GM12878 (cell line): ENCODE results near the gene HSD17B1. TPM values are rescaled to one million over a fixed set of nuclear protein-coding genes. Genes with fewer than 3 reads are reported as not detected.

Experiments
- ATAC-seq: fragments of 200-7000 bp; cut with Tn5 transposase; 3 replicates; pipeline ENCODE4 v1.9.1; 2020; ENCODE audit warnings: mild to moderate bottlenecking, moderate library complexity
- BruUV-seq: library from RNA; stranded (reverse); fragments of 400-500 nt; replicated peaks from 2 replicates; lab custom pipeline; 2021; lab: Mats Ljungman, UMichigan
- CTCF ChIA-PET: fragments of 300-600 bp; sonication (Branson Sonifier 250); formaldehyde crosslinking; extraction: SDS; loops from one replicate; lab custom pipeline; 2021; ENCODE audit warnings: inconsistent platforms; lab: Yijun Ruan, JAX
- POLR2A ChIA-PET: fragments of 350-600 bp; formaldehyde crosslinking; extraction: SDS; loops from one replicate; lab custom pipeline; 2021; ENCODE audit warnings: inconsistent platforms; lab: Charles Lee
- RAD21 ChIA-PET: fragments of 300-600 bp; sonication (Branson Sonifier 250); formaldehyde crosslinking; loops from one replicate; lab custom pipeline; 2023; ENCODE audit warnings: antibody characterized with exemption; ENCODE audit not compliant: unreplicated experiment; lab: Charles Lee
- SMC1A ChIA-PET: fragments of 300-600 bp; sonication (Branson Sonifier 250); formaldehyde crosslinking; loops from one replicate; lab custom pipeline; 2023; ENCODE audit not compliant: unreplicated experiment, uncharacterized antibody; lab: Charles Lee
- DNase-seq: peaks from one replicate; pipeline ENCODE4 v3.0.0-alpha.2; 2011; ENCODE audit warnings: low read depth, low spot score
- FAIRE-seq: peaks from 3 replicates; lab custom pipeline; 2011; peaks lifted over from hg19 to GRCh38; lab: Jason Lieb, UNC
- H2AFZ ChIP-seq: 2 replicates; pipeline ENCODE4 v1.6.0; 2011; ENCODE audit warnings: low read depth, low read length, control low read depth; ENCODE audit not compliant: control insufficient read depth
- H3K27ac ChIP-seq: 2 replicates; pipeline ENCODE4 v1.5.1; 2011; ENCODE audit warnings: control low read depth; ENCODE audit not compliant: control insufficient read depth, insufficient read depth
- H3K27me3 ChIP-seq, 2 experiments: replicated peaks in 1 of 2; 2 replicates each; pipeline versions ENCODE4 v1.6.0 to v1.6.1; 2011; ENCODE audit warnings: low read length in 1 of 2; ENCODE audit not compliant: control insufficient read depth in 2 of 2, insufficient read depth in 2 of 2
- H3K36me3 ChIP-seq, 2 experiments: 2 replicates each; pipeline ENCODE4 v1.5.1; 2011; ENCODE audit warnings: low read length in 1 of 2; ENCODE audit not compliant: control insufficient read depth in 2 of 2, insufficient read depth in 2 of 2
- H3K4me1 ChIP-seq: 2 replicates; pipeline ENCODE4 v1.6.1; 2011; ENCODE audit warnings: mild to moderate bottlenecking, low read length, moderate library complexity, mixed read lengths; ENCODE audit not compliant: control insufficient read depth, insufficient read depth
- H3K4me2 ChIP-seq: 2 replicates; pipeline ENCODE4 v1.6.0; 2011; ENCODE audit warnings: control low read depth; ENCODE audit not compliant: control insufficient read depth, insufficient read depth
- H3K4me3 ChIP-seq: fragments of 200-600 bp; sonication (generic); 2 replicates; pipeline ENCODE4 v1.5.1; 2016
- H3K79me2 ChIP-seq: 2 replicates; pipeline ENCODE4 v1.6.0; 2011; ENCODE audit warnings: low read length; ENCODE audit not compliant: control insufficient read depth, insufficient read depth
- H3K9ac ChIP-seq: 2 replicates; pipeline ENCODE4 v1.8.0; 2011; ENCODE audit warnings: low read length, control low read depth, mixed read lengths; ENCODE audit not compliant: control insufficient read depth, insufficient read depth
- H3K9me3 ChIP-seq: replicated peaks from 3 replicates; pipeline ENCODE4 v1.5.1; 2011; ENCODE audit warnings: mild to moderate bottlenecking, low read length; ENCODE audit not compliant: control insufficient read depth, insufficient read depth
- H4K20me1 ChIP-seq: 2 replicates; pipeline ENCODE4 v1.6.0; 2011; ENCODE audit not compliant: control insufficient read depth, insufficient read depth
- CEBPB ChIP-seq, 2 experiments: fragments of 150-350 bp in 1 of 2; IDR thresholded peaks; 2 replicates each; pipeline ENCODE4 v1.6.1; 2012 to 2014; ENCODE audit warnings: low read depth in 2 of 2, low read length in 2 of 2, borderline replicate concordance in 1 of 2, inconsistent platforms in 1 of 2
- IKZF1 ChIP-seq: fragments of 450-650 bp; conservative IDR thresholded peaks from 2 replicates; pipeline ENCODE4 v1.6.1; 2017; ENCODE audit warnings: antibody characterized with exemption, mild to moderate bottlenecking
- POLR2AphosphoS2 ChIP-seq: IDR thresholded peaks from 2 replicates; pipeline ENCODE4 v1.6.1; 2011; ENCODE audit warnings: low read depth, mild to moderate bottlenecking, low read length, improper control_type of control experiment, moderate library complexity
- SIX5 ChIP-seq: IDR thresholded peaks from 2 replicates; pipeline ENCODE4 v1.6.1; 2011; ENCODE audit warnings: mild to moderate bottlenecking, low read depth, low read length, moderate library complexity; ENCODE audit not compliant: severe bottlenecking
- SMC3 ChIP-seq: IDR thresholded peaks from 2 replicates; pipeline ENCODE4 v1.6.1; 2011; ENCODE audit warnings: low read length, improper control_type of control experiment, borderline replicate concordance
- SUZ12 ChIP-seq: fragments of 200-600 bp; sonication (generic); IDR thresholded peaks from one replicate; pipeline ENCODE4 v1.6.1; 2018; ENCODE audit warnings: antibody characterized with exemption, mild to moderate bottlenecking; ENCODE audit not compliant: unreplicated experiment
- TAF1 ChIP-seq: IDR thresholded peaks from 2 replicates; pipeline ENCODE4 v1.6.1; 2011; ENCODE audit warnings: mild to moderate bottlenecking, low read depth, low read length, borderline replicate concordance
- ZNF24 ChIP-seq: fragments of 450-650 bp; IDR thresholded peaks from 2 replicates; pipeline ENCODE4 v1.6.1; 2017; ENCODE audit warnings: antibody characterized with exemption, mild to moderate bottlenecking
- ZNF274 ChIP-seq: IDR thresholded peaks from one replicate; pipeline ENCODE4 v1.8.0; 2011; ENCODE audit not compliant: insufficient read length, insufficient read depth
- WGBS: methylation state at CpG from one replicate; pipeline ENCODE4 v1.1.6; 2016; ENCODE audit warnings: low lambda C conversion rate; ENCODE audit not compliant: insufficient replicate concordance, insufficient coverage; ENCODE audit errors: missing lambda C conversion rate; 5-methylcytosine and 5-hydroxymethylcytosine counted together
- in situ Hi-C: fragments of 300-500 bp; cut with MboI; formaldehyde crosslinking; loops from 9 replicates; pipeline ENCODE4 v1.14.3; 2018; ENCODE audit warnings: mixed read lengths
- intact Hi-C: fragments of 100-400 bp; cut with micrococcal nuclease; formaldehyde crosslinking; loops from one replicate; pipeline ENCODE4 v1.14.2; 2022; ENCODE audit not compliant: unreplicated experiment
- polyA plus RNA-seq, 11 experiments: library from polyadenylated mRNA; depleted of rRNA in 4 of 11; unstranded in 6 of 11; stranded (reverse) in 5 of 11; fragments of >200 nt; fragmentation: Nextera tagmentation in 4 of 11; fragmentation: Illumina TruSeq in 1 of 11; extraction: Ambion mirVana in 4 of 11; extraction: Trizol in 1 of 11; gene quantifications; 1 replicate in 1 of 11; 2 replicates in 10 of 11; pipeline versions ENCODE4 v1.2.1 to v1.2.3, GENCODE V29; 2011 to 2016; ENCODE audit warnings: inconsistent platforms in 2 of 11, missing spikeins in 2 of 11, low read depth in 1 of 11
- total RNA-seq, 4 experiments: library from RNA; depleted of rRNA in 3 of 4; stranded (reverse); fragments of >200 nt in 3 of 4; fragmentation: Illumina TruSeq in 1 of 4; extraction: Trizol in 1 of 4; gene quantifications; 2 replicates each; pipeline versions ENCODE4 v1.2.1 to v1.2.3, GENCODE V29; 2013 to 2021
- TF ChIP-seq, protein P1 (sequence below): fragments of 450-650 bp; IDR thresholded peaks from 2 replicates; pipeline ENCODE4 v1.6.1; 2016; ENCODE audit warnings: mild to moderate bottlenecking
- TF ChIP-seq, protein P2 (sequence below): fragments of 450-650 bp; IDR thresholded peaks from 2 replicates; pipeline ENCODE4 v1.6.1; 2014; ENCODE audit warnings: mild to moderate bottlenecking

The HSD17B1 gene
- total and polyA plus RNA-seq, 10 of the 15 experiments (the other 5 are each of a cell fraction or from before 2014, with no cell fraction given) = 0.15 to 1.1 (median 0.42) TPM

DNA sequence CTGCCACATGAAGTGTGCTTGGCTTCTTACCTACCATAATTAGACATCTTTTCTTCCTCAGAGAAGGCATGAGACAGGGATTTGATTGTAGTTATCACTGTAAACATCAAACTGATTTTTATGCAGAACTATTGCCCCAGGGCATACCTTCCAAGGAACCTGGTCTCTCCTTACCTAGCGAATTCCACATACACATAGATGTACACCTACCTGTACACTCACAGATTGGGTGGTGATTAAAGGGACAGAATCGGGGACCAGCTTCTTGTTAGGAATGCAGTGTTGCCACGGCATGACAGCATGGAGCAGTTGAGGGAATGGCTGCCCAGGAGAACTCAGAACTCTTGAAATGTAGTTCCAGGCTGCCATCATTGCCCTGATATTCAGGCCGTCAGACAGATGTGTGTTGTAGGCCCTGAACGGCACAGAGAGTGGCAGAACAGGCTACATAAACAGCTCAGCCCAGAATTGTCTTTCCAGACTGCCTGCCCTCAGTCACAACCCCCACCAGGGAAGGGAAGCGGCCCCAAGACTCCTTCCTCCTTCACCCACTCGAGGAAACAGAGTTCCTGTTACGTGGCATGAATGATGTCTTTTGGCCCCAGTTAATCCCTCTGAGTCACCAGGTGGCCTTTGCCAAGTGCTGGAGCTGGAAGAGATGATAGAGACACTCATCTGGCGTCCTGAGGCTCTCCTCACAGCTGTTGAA is 34.5 kb upstream of the HSD17B1 start (continued):
- TF ChIP-seq, protein P1, sequence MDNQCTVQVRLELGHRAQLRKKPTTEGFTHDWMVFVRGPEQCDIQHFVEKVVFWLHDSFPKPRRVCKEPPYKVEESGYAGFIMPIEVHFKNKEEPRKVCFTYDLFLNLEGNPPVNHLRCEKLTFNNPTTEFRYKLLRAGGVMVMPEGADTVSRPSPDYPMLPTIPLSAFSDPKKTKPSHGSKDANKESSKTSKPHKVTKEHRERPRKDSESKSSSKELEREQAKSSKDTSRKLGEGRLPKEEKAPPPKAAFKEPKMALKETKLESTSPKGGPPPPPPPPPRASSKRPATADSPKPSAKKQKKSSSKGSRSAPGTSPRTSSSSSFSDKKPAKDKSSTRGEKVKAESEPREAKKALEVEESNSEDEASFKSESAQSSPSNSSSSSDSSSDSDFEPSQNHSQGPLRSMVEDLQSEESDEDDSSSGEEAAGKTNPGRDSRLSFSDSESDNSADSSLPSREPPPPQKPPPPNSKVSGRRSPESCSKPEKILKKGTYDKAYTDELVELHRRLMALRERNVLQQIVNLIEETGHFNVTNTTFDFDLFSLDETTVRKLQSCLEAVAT = no peak
- TF ChIP-seq SUZ12 (no peak), CEBPB (IDR thresholded peaks at IDR 0.05; ENCODE audit: borderline replicate concordance in 1 of 2, low read depth in 2 of 2, low read length in 2 of 2) (no peak), SIX5 (no peak), TAF1 (no peak)

DNA sequence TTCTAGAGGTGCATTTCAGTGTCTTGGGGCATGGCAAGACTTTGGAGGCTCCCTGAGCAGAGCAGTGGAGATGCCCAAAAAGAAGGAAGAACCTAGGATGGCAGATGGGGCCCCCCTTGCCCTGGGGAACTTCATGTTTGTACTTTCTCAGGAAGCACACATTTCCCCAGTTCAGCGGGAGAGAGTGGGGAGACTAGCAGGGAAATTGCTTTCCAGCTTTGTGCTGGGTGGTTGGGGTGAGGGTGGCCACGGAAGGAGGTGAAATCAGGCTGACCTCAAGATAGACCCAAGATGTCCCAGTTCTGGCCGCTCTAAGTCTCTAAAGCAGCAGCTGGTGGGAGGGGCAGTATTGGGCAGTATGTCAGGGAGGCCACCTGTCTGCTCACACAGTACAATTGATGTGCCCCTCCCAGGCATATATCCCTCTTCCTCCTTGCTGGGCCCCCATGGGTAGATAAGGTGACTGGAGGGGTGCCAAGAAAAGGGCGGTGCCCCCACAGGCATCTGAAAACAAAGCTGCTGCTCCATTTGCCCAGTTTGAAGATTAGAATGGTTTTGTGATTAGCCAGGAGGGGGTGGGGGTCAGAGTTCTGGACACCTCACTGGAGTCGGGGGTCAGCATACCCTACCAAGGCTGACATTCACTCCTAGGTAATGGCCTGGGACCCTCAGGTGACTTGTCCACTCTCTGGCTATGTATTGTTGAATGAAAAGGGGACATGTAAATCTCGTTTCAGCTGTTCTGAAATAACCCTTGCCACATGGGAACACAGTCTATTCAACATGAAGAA is 33.8 kb upstream of the HSD17B1 start:
- in situ Hi-C loops (no loop called here), intact Hi-C loops (loop anchor here (5.0 kb wide), 1 partner anchor 112 kb away; no protein-coding TSS in a partner anchor)
- Histone ChIP-seq H3K27me3 (no peaks in the 10 kb centered on the region), H3K9ac (no peak overlapping the region), H2AFZ (no peak overlapping the region), H3K27ac (no peak overlapping the region), H3K9me3 (no peaks in the 10 kb centered on the region), H4K20me1 (no peaks in the 10 kb centered on the region; the same call in 1 of the 2 replicates), H3K4me1 (no peaks in the 10 kb centered on the region), H3K79me2 (no peaks in the 10 kb centered on the region), H3K36me3 (peaks cover 4 to 11% of the 10 kb centered on the region in 2 experiments; a peak in 3 of 4 replicates), H3K4me3 (no peak overlapping the region), H3K4me2 (no peak overlapping the region)
- no peak for DNase-seq
- WGBS = 80% methylated on average over 6 of the region's 6 CpGs
- POLR2A ChIA-PET = interaction anchor here (0.5 to 0.6 kb wide), 3 partner anchors 95 to 446 kb away, joined by 3 to 5 read pairs (median 4); no protein-coding TSS in a partner anchor
- FAIRE-seq = no peak
- RAD21 ChIA-PET = interaction anchor here (1.3 kb wide), 1 partner anchor 93 kb away, joined by 3 read pairs; no protein-coding TSS in a partner anchor
- no TSS peak for BruUV-seq
- ATAC-seq = no peak
- CTCF ChIA-PET = interaction anchor here (1.1 to 10.4 kb wide), 13 partner anchors 8 to 297 kb away, joined by 3 to 120 read pairs (median 7); partner anchors contain the start of gene NAGLU
- SMC1A ChIA-PET = interaction anchor here (0.8 to 2.0 kb wide), 6 partner anchors 8 to 198 kb away, joined by 3 to 6 read pairs (median 4); no protein-coding TSS in a partner anchor
- TF ChIP-seq ZNF24 (no peak), POLR2AphosphoS2 (0 out of 2 replicates have a peak, but pooled peaks have one; percentile 43), SMC3 (no peak), ZNF274 (no peak), IKZF1 (no peak), SIX5 (no peak)
- TF ChIP-seq, protein P2, sequence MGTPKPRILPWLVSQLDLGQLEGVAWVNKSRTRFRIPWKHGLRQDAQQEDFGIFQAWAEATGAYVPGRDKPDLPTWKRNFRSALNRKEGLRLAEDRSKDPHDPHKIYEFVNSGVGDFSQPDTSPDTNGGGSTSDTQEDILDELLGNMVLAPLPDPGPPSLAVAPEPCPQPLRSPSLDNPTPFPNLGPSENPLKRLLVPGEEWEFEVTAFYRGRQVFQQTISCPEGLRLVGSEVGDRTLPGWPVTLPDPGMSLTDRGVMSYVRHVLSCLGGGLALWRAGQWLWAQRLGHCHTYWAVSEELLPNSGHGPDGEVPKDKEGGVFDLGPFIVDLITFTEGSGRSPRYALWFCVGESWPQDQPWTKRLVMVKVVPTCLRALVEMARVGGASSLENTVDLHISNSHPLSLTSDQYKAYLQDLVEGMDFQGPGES = no peak
